Smooth muscle cell of bladder (primary cell): ENCODE data around the gene SNRNP27. TPM values are rescaled to one million over a fixed set of nuclear protein-coding genes. Genes with fewer than 3 reads are reported as not detected.

Experiments
- total RNA-seq: library from RNA; depleted of rRNA; stranded (reverse); fragments of >200 nt; gene quantifications from 2 replicates; pipeline ENCODE4 v1.2.3, GENCODE V29; 2014

SNRNP27 gene
- total RNA-seq = 24.6 and 31.3 TPM in 2 replicates

GRCh38 chr2:69893684-69894551 lies at the start of gene SNRNP27:
SNRNP27 (plus strand) TSS chr2:69893956; CDS start chr2:69893985, 29 bp downstream.

GRCh38 chr2:69914950-69915945 lies 21.5 kb downstream of the SNRNP27 start, which contains the start of gene MXD1:
MXD1 (plus strand) TSS chr2:69915109; CDS start chr2:69915331, 222 bp downstream.

Other genes with a start within 250 kb of the SNRNP27 start
- gene ANXA4, start 151.8 kb upstream of the SNRNP27 start, total RNA-seq = 50.9 and 87.0 TPM in 2 replicates
- gene GMCL1, start 64.3 kb upstream of the SNRNP27 start, total RNA-seq = 5.7 and 8.5 TPM in 2 replicates
- 5.3 and 5.8 TPM in 2 replicates for gene MXD1, start 21.2 kb downstream of the SNRNP27 start, total RNA-seq
- gene ASPRV1, start 67.7 kb downstream of the SNRNP27 start, total RNA-seq = 0.14 and 0.28 TPM in 2 replicates
- gene PCBP1, start 193.5 kb downstream of the SNRNP27 start, total RNA-seq = 15.8 and 25.8 TPM in 2 replicates